ENCODE data around the gene KIF7.

Gene KIF7

GRCh38 chr15:89669309-89669865 is 14.1 kb upstream of the KIF7 start:
- WGBS (ENCODE audit: insufficient coverage, insufficient read length): no CpG with 5 or more reads among the region's 9 CpGs
- peaks cover 5% of the 10 kb centered on the region for H3K27me3 ChIP-seq (ENCODE audit: control insufficient read depth, insufficient read depth, low read length)
- DNase-seq (ENCODE audit: low read depth, low spot score): no peak
- H3K4me3 ChIP-seq (ENCODE audit: low read length): no peak overlapping the region
- no peak overlapping the region for H3K27ac ChIP-seq (ENCODE audit: low read length)
- no peaks in the 10 kb centered on the region for H3K9me3 ChIP-seq (ENCODE audit: control insufficient read depth, insufficient read depth, low read length)
- H3K36me3 ChIP-seq (ENCODE audit: control insufficient read depth, insufficient read depth, low read length): no peaks in the 10 kb centered on the region; the same call in 1 of the 2 replicates
- H3K4me1 ChIP-seq (ENCODE audit: control insufficient read depth, insufficient read depth, low read length): 0 out of 2 replicates have a peak, but pooled peaks cover 2% of the 10 kb centered on the region

- no peak overlapping the region for H3K27ac ChIP-seq (ENCODE audit: low read length)
- H3K9me3 ChIP-seq (ENCODE audit: control insufficient read depth, insufficient read depth, low read length): no peaks in the 10 kb centered on the region
- WGBS (ENCODE audit: insufficient coverage, insufficient read length): no CpG with 5 or more reads among the region's 3 CpGs
- DNase-seq (ENCODE audit: low read depth, low spot score): no peak
- 0 out of 2 replicates have a peak, but pooled peaks cover 2% of the 10 kb centered on the region for H3K4me1 ChIP-seq (ENCODE audit: control insufficient read depth, insufficient read depth, low read length)
- H3K36me3 ChIP-seq (ENCODE audit: control insufficient read depth, insufficient read depth, low read length): no peaks in the 10 kb centered on the region; the same call in 1 of the 2 replicates
- peaks cover 6% of the 10 kb centered on the region for H3K27me3 ChIP-seq (ENCODE audit: control insufficient read depth, insufficient read depth, low read length)
- H3K4me3 ChIP-seq (ENCODE audit: low read length): no peak overlapping the region
Observed at GRCh38 chr15:89668171-89668570, 12.9 kb upstream of the KIF7 start.

- Histone ChIP-seq H3K4me3 (ENCODE audit: low read length) (no peak overlapping the region), H3K27me3 (ENCODE audit: control insufficient read depth, insufficient read depth, low read length) (peaks cover 6% of the 10 kb centered on the region), H3K9me3 (ENCODE audit: control insufficient read depth, insufficient read depth, low read length) (no peaks in the 10 kb centered on the region), H3K4me1 (ENCODE audit: control insufficient read depth, insufficient read depth, low read length) (0 out of 2 replicates have a peak, but pooled peaks cover 2% of the 10 kb centered on the region), H3K27ac (ENCODE audit: low read length) (no peak overlapping the region), H3K36me3 (ENCODE audit: control insufficient read depth, insufficient read depth, low read length) (no peaks in the 10 kb centered on the region; the same call in 1 of the 2 replicates)
- WGBS (ENCODE audit: insufficient coverage, insufficient read length): no CpG with 5 or more reads among the region's 7 CpGs
- no peak for DNase-seq (ENCODE audit: low read depth, low spot score)
Observed at GRCh38 chr15:89667706-89667960, 12.4 kb upstream of the KIF7 start.

- no peak overlapping the region for H3K27ac ChIP-seq (ENCODE audit: low read length)
- no CpG with 5 or more reads among the region's 13 CpGs for WGBS (ENCODE audit: insufficient coverage, insufficient read length)
- no peaks in the 10 kb centered on the region; the same call in 1 of the 2 replicates for H3K36me3 ChIP-seq (ENCODE audit: control insufficient read depth, insufficient read depth, low read length)
- H3K4me3 ChIP-seq (ENCODE audit: low read length): no peak overlapping the region
- H3K27me3 ChIP-seq (ENCODE audit: control insufficient read depth, insufficient read depth, low read length): peaks cover 6% of the 10 kb centered on the region
- H3K4me1 ChIP-seq (ENCODE audit: control insufficient read depth, insufficient read depth, low read length): 0 out of 2 replicates have a peak, but pooled peaks cover 2% of the 10 kb centered on the region
- H3K9me3 ChIP-seq (ENCODE audit: control insufficient read depth, insufficient read depth, low read length): no peaks in the 10 kb centered on the region
- no peak for DNase-seq (ENCODE audit: low read depth, low spot score)
Observed at GRCh38 chr15:89666858-89667705, 11.8 kb upstream of the KIF7 start.

- H3K4me3 ChIP-seq (ENCODE audit: low read length): peak overlapping the region; percentile 45; the same call in 1 of the 2 replicates
- no peak for DNase-seq (ENCODE audit: low read depth, low spot score)
- H3K9me3 ChIP-seq (ENCODE audit: control insufficient read depth, insufficient read depth, low read length): no peaks in the 10 kb centered on the region
- WGBS (ENCODE audit: insufficient coverage, insufficient read length): no CpG with 5 or more reads among the region's 8 CpGs
- 0 out of 2 replicates have a peak, but pooled peaks cover 2% of the 10 kb centered on the region for H3K4me1 ChIP-seq (ENCODE audit: control insufficient read depth, insufficient read depth, low read length)
- H3K36me3 ChIP-seq (ENCODE audit: control insufficient read depth, insufficient read depth, low read length): no peaks in the 10 kb centered on the region; the same call in 1 of the 2 replicates
- no peak overlapping the region for H3K27ac ChIP-seq (ENCODE audit: low read length)
- H3K27me3 ChIP-seq (ENCODE audit: control insufficient read depth, insufficient read depth, low read length): peaks cover 6% of the 10 kb centered on the region
Observed at GRCh38 chr15:89666184-89666857, 11.1 kb upstream of the KIF7 start.

GRCh38 chr15:89665449-89666181 is 10.3 kb upstream of the KIF7 start:
- H3K9me3 ChIP-seq (ENCODE audit: control insufficient read depth, insufficient read depth, low read length): no peaks in the 10 kb centered on the region
- WGBS (ENCODE audit: insufficient coverage, insufficient read length): no CpG with 5 or more reads among the region's 72 CpGs
- 0 out of 2 replicates have a peak, but pooled peaks cover 2% of the 10 kb centered on the region for H3K4me1 ChIP-seq (ENCODE audit: control insufficient read depth, insufficient read depth, low read length)
- H3K4me3 ChIP-seq (ENCODE audit: low read length): peak overlapping the region; percentile 45; the same call in 1 of the 2 replicates
- H3K27ac ChIP-seq (ENCODE audit: low read length): no peak overlapping the region
- DNase-seq (ENCODE audit: low read depth, low spot score): no peak
- peaks cover 6% of the 10 kb centered on the region for H3K27me3 ChIP-seq (ENCODE audit: control insufficient read depth, insufficient read depth, low read length)
- no peaks in the 10 kb centered on the region; the same call in 1 of the 2 replicates for H3K36me3 ChIP-seq (ENCODE audit: control insufficient read depth, insufficient read depth, low read length)

- WGBS (ENCODE audit: insufficient coverage, insufficient read length): no CpG with 5 or more reads among the region's 13 CpGs
- Histone ChIP-seq H3K4me1 (ENCODE audit: control insufficient read depth, insufficient read depth, low read length) (0 out of 2 replicates have a peak, but pooled peaks cover 2% of the 10 kb centered on the region), H3K27me3 (ENCODE audit: control insufficient read depth, insufficient read depth, low read length) (peaks cover 6% of the 10 kb centered on the region), H3K27ac (ENCODE audit: low read length) (no peak overlapping the region), H3K4me3 (ENCODE audit: low read length) (no peak overlapping the region), H3K9me3 (ENCODE audit: control insufficient read depth, insufficient read depth, low read length) (no peaks in the 10 kb centered on the region), H3K36me3 (ENCODE audit: control insufficient read depth, insufficient read depth, low read length) (no peaks in the 10 kb centered on the region; the same call in 1 of the 2 replicates)
- no peak for DNase-seq (ENCODE audit: low read depth, low spot score)
Observed at GRCh38 chr15:89664441-89665350, 9.4 kb upstream of the KIF7 start.

- WGBS (ENCODE audit: insufficient coverage, insufficient read length): no CpG with 5 or more reads among the region's 11 CpGs
- DNase-seq (ENCODE audit: low read depth, low spot score): no peak
Observed at GRCh38 chr15:89662893-89663626, 7.8 kb upstream of the KIF7 start.

GRCh38 chr15:89660556-89660955 is 5.3 kb upstream of the KIF7 start:
- WGBS (ENCODE audit: insufficient coverage, insufficient read length): no CpG with 5 or more reads among the region's 2 CpGs
- Histone ChIP-seq H3K27me3 (ENCODE audit: control insufficient read depth, insufficient read depth, low read length) (peaks cover 6% of the 10 kb centered on the region), H3K4me1 (ENCODE audit: control insufficient read depth, insufficient read depth, low read length) (no peaks in the 10 kb centered on the region), H3K9me3 (ENCODE audit: control insufficient read depth, insufficient read depth, low read length) (no peaks in the 10 kb centered on the region), H3K27ac (ENCODE audit: low read length) (no peak overlapping the region), H3K36me3 (ENCODE audit: control insufficient read depth, insufficient read depth, low read length) (no peaks in the 10 kb centered on the region), H3K4me3 (ENCODE audit: low read length) (no peak overlapping the region; the same call in 1 of the 2 replicates)
- DNase-seq (ENCODE audit: low read depth, low spot score): no peak

More at GRCh38 chr15:89662893-89663626, 7.8 kb upstream of the KIF7 start:
- H3K4me3 ChIP-seq (ENCODE audit: low read length): no peak overlapping the region
- no peak overlapping the region for H3K27ac ChIP-seq (ENCODE audit: low read length)
- H3K27me3 ChIP-seq (ENCODE audit: control insufficient read depth, insufficient read depth, low read length): peaks cover 6% of the 10 kb centered on the region
- 0 out of 2 replicates have a peak, but pooled peaks cover 2% of the 10 kb centered on the region for H3K4me1 ChIP-seq (ENCODE audit: control insufficient read depth, insufficient read depth, low read length)
- H3K36me3 ChIP-seq (ENCODE audit: control insufficient read depth, insufficient read depth, low read length): no peaks in the 10 kb centered on the region; the same call in 1 of the 2 replicates
- no peaks in the 10 kb centered on the region for H3K9me3 ChIP-seq (ENCODE audit: control insufficient read depth, insufficient read depth, low read length)

Measured in iPS DF 6.9 (cell line).